Adrenal gland (tissue), 12 donors: ENCODE measurements around the gene MDM4. TPM values are rescaled to one million over a fixed set of nuclear protein-coding genes. Genes with fewer than 3 reads are reported as not detected.
"Not testable (repeated sequence)": the region's sequence is repeated elsewhere in the genome, so short reads cannot be mapped to it uniquely, and the experiment has no call there.

Source experiments
- DNase-seq, 7 donors: peaks; one replicate each; pipeline ENCODE4 v3.0.0-alpha.2; 2019 to 2020
- H3K27ac ChIP-seq, 5 donors: fragments of 200-600 bp; sonication (generic) in 4 of 5; 1 replicate in 3 of 5; 2 replicates in 2 of 5; pipeline versions ENCODE4 v1.5.1 to v1.8.0; 2016 to 2020; ENCODE audit warnings: mild to moderate bottlenecking in 1 of 5
- H3K27me3 ChIP-seq: fragments of 200-600 bp; 2 replicates; pipeline ENCODE4 v1.8.0; 2021
- H3K36me3 ChIP-seq, 2 donors: fragments of 200-600 bp; replicated peaks in 1 of 2; 1 replicate in 1 of 2; 2 replicates in 1 of 2; pipeline versions ENCODE4 v1.5.1 to v1.8.0; 2018 to 2022
- H3K4me1 ChIP-seq, 2 donors: fragments of 200-600 bp; replicated peaks in 1 of 2; 1 replicate in 1 of 2; 2 replicates in 1 of 2; pipeline versions ENCODE4 v1.5.1 to v1.8.0; 2018 to 2021
- H3K4me3 ChIP-seq, 4 donors: fragments of 200-600 bp; sonication (generic) in 3 of 4; one replicate each; pipeline ENCODE4 v1.5.1; 2016 to 2018
- H3K9me3 ChIP-seq, 3 donors: fragments of 200-600 bp; sonication (generic) in 1 of 3; replicated peaks in 1 of 3; 1 replicate in 2 of 3; 2 replicates in 1 of 3; pipeline versions ENCODE4 v1.5.1 to v1.8.0; 2016 to 2021
- POLR2A ChIP-seq, 2 donors: fragments of 450-650 bp; IDR thresholded peaks; one replicate each; pipeline ENCODE4 v1.6.1; 2017; ENCODE audit warnings: antibody characterized with exemption in 2 of 2, mild to moderate bottlenecking in 2 of 2, moderate library complexity in 1 of 2
- WGBS, 4 donors: extraction: QIAGEN DNeasy Blood & Tissue Kit in 2 of 4; methylation state at CpG; one replicate each; pipeline versions ENCODE4 v1.1.5 to v1.1.7; 2013 to 2017; 5-methylcytosine and 5-hydroxymethylcytosine counted together
- intact Hi-C, 2 donors: fragments of 100-400 bp; cut with DNase I; formaldehyde crosslinking; loops; one replicate each; pipeline versions ENCODE4 v1.14.1 to v1.15.0; 2022 to 2023
- polyA plus RNA-seq, 3 donors: library from polyadenylated mRNA; stranded (reverse); fragments of 200-250 nt in 2 of 3; fragments of 350-450 nt in 1 of 3; fragmentation: Illumina TruSeq in 1 of 3; extraction: RNeasy Lipid Tissue Mini Kit (QIAGEN cat#74804) in 1 of 3; gene quantifications; one replicate each; pipeline ENCODE4 v1.2.3, GENCODE V29; 2013 to 2014
- total RNA-seq, 9 donors: library from RNA; depleted of rRNA in 4 of 9; stranded (reverse); fragments of >200 nt in 4 of 9; fragments of 120-200 nt in 1 of 9; fragmentation: NEBNext Ultra II Directional in 1 of 9; extraction: Animal tissue kit (Norgen Biotek cat#: 25700) in 1 of 9; gene quantifications; one replicate each; pipeline versions ENCODE4 v1.1.0 to v1.2.4, GENCODE V29; 2013 to 2023
- TF ChIP-seq, protein P1 (sequence below), 6 experiments: fragments of 450-650 bp in 4 of 6; fragments of 200-600 bp in 2 of 6; sonication (generic) in 1 of 6; IDR thresholded peaks; 1 replicate in 5 of 6; 2 replicates in 1 of 6; pipeline versions ENCODE4 v1.5.1 to v1.8.0; 2016 to 2021; ENCODE audit warnings: antibody characterized with exemption in 6 of 6, mild to moderate bottlenecking in 2 of 6, moderate library complexity in 1 of 6
- donor health status: healthy with polysubstance abuse.
- donor health status: Bipolar disorder and iron deficiency.
- donor health status: DM: yes; HTN: yes; CAD: no.
- donor health status: DM: no; HTN: no; CAD: no.
- donor health status: DM: no; HTN: no; CAD: no.
- donor health status: DM: yes; HTN: yes; CAD: no.

MDM4 gene
- total and polyA plus RNA-seq, 12 donors = 11.3 to 77.4 (median 42.8) TPM

DNA sequence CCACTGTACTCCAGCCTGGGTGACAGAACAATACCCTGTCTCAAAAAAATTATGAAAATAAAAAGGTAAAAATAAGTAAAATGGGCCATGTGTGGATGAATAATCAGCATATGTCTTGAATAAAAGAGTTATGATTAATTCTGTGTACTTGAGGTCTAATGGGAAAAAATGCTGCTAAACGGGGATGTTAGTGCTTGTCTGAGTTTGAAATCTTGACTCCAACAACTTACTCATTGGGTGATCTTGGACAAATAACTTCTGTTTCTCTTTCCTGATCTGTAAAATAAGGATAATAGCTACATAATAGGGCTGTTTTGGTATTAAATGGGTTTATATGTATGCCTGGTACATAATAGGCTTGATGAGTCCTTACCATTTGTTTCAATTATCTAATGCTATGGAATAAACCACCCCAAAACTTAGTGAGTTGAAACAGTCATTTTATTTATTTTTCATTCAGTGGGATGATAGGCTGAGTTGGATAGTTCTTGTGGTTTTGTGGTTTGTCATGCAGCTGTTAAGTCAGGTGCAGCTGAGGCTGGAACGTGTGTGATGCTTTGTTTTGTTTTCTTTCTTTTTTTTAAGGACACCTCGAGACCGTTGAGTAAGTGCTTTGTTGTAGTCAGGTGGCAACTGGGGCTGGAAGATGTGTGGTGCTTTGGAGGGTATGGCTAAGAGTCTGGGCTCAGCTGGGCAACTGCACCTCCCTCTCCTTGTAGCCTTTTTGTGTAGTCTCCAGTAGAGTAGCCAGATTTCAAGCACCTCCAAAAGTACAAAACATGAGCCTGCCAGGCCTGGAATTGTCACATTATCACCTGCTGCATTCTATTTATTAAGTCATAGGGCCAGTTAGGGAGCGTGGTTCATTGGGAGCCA is 4.9 kb downstream of the MDM4 start:
- Histone ChIP-seq H3K36me3 (peaks cover 0 to 10% of the 10 kb centered on the region in 2 donors), H3K9me3 (no peaks in the 10 kb centered on the region), H3K4me1 (peaks cover 8 to 39% of the 10 kb centered on the region in 2 donors), H3K27me3 (no peaks in the 10 kb centered on the region), H3K27ac (no peak overlapping the region), H3K4me3 (no peak overlapping the region)
- 55 to 63% (median 56%) methylated on average over 5 of the region's 5 CpGs for WGBS, 4 donors
- intact Hi-C loops = no loop called here
- TF ChIP-seq, protein P1, sequence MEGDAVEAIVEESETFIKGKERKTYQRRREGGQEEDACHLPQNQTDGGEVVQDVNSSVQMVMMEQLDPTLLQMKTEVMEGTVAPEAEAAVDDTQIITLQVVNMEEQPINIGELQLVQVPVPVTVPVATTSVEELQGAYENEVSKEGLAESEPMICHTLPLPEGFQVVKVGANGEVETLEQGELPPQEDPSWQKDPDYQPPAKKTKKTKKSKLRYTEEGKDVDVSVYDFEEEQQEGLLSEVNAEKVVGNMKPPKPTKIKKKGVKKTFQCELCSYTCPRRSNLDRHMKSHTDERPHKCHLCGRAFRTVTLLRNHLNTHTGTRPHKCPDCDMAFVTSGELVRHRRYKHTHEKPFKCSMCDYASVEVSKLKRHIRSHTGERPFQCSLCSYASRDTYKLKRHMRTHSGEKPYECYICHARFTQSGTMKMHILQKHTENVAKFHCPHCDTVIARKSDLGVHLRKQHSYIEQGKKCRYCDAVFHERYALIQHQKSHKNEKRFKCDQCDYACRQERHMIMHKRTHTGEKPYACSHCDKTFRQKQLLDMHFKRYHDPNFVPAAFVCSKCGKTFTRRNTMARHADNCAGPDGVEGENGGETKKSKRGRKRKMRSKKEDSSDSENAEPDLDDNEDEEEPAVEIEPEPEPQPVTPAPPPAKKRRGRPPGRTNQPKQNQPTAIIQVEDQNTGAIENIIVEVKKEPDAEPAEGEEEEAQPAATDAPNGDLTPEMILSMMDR (IDR thresholded peaks at IDR 0.05) = no peak
- TF ChIP-seq POLR2A (IDR thresholded peaks at IDR 0.05) = no peak
- DNase-seq = no peak

DNA sequence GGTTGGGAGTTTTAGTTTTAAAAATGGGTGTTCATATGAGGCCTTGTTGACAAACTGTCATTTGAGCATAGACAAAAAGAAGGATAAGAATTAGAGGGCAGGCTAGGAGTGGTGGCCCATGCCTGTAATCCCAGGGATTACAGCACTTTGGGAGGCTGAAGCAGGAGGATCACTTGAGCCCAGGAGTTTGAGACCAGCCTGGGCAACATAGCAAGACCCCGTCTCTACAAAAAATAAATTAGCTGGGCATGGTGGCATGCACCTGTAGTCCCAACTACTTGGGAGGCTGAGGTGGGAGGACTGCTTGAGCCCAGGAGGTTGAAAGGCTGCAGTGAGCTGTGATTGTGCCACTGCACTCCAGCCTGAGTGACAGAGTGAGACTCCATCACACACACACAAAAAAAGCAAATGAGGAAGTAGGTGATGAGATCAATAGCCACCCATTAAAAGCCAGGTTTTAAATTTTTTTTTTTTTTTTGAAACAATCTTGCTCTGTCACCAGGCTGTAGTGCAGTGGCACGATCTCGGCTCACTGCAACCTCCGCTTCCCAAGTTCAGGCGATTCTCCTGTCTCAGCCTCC is 5.8 kb downstream of the MDM4 start:
- H3K27ac ChIP-seq, DNase-seq, H3K27me3 ChIP-seq, H3K9me3 ChIP-seq, H3K4me3 ChIP-seq, intact Hi-C loops: not testable (repeated sequence)
- Histone ChIP-seq H3K36me3 (peaks cover 0 to 20% of the 10 kb centered on the region in 2 donors), H3K4me1 (peaks cover 7 to 34% of the 10 kb centered on the region in 2 donors)
- WGBS, 4 donors = 78 to 91% (median 87%) methylated on average over 5 of the region's 5 CpGs

DNA sequence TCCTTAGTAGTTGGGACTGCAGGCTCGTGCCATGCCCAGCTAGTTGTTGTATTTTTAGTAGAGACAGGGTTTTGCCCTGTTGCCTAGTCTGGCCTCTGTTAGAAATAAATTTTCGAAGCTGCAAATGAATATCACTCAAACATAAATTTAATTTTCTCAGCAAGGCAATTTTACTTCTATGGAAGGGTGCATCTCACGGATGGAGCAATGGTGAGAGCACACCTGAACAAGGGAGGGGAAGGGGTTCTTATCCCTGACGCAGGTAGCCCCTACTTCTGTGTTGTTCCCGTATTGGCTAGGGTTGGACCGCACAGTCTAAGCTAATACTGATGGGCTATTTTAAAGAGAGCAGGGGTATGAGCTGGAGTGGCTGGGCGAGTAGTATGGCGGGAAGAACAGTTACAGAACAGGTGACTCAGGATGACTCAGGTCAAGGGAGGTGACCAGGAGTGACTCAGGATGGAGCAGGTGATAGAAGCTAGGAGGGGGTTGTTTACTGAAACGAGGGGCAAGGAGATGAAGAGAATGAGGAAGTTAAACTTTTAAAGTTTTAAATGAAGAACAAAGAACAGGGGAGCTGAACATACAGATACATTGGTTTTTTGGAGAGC is 7.5 kb downstream of the MDM4 start:
- WGBS, 4 donors = 91 to 93% (median 92%) methylated on average over 9 of the region's 9 CpGs
- Histone ChIP-seq H3K36me3 (peaks cover 0 to 33% of the 10 kb centered on the region in 2 donors), H3K27me3 (no peaks in the 10 kb centered on the region), H3K27ac (no peak overlapping the region), H3K4me1 (peaks cover 0 to 18% of the 10 kb centered on the region in 2 donors), H3K9me3 (no peaks in the 10 kb centered on the region), H3K4me3 (no peak overlapping the region)
- intact Hi-C loops = no loop called here
- no peak for DNase-seq
- no peak for TF ChIP-seq POLR2A (IDR thresholded peaks at IDR 0.05)
- TF ChIP-seq, protein P1 (IDR thresholded peaks at IDR 0.05) = no peak

DNA sequence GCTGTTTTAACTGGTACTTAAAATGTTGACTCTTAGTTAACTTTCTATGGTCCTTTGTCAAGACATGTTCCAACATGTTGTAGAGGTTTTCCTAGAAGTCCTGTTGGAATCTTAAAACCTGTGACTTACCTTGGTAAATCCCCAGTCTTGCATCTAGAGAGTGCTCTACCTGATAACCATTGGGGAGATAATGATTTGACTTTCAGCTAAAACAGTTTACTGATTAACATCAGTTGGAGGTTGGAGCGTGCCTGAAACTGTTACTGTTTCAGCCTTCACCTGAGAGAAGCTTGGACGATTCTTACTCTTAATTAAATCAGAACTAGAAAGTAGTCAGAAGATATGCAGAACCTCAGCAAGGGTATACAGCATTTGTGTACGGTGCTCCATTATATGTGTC is 8.8 kb downstream of the MDM4 start:
- WGBS, 4 donors = 84 to 91% (median 87%) methylated on average over 3 of the region's 3 CpGs
- intact Hi-C loops = no loop called here
- Histone ChIP-seq H3K4me1 (peaks cover 0 to 15% of the 10 kb centered on the region in 2 donors), H3K36me3 (peaks cover 0 to 46% of the 10 kb centered on the region in 2 donors), H3K9me3 (no peaks in the 10 kb centered on the region), H3K27ac (no peak overlapping the region), H3K27me3 (no peaks in the 10 kb centered on the region), H3K4me3 (no peak overlapping the region)
- TF ChIP-seq POLR2A (IDR thresholded peaks at IDR 0.05) = no peak
- TF ChIP-seq, protein P1 (IDR thresholded peaks at IDR 0.05) = no peak
- no peak for DNase-seq
